ENCODE results near the gene PCYOX1L.

PCYOX1L gene

DNA sequence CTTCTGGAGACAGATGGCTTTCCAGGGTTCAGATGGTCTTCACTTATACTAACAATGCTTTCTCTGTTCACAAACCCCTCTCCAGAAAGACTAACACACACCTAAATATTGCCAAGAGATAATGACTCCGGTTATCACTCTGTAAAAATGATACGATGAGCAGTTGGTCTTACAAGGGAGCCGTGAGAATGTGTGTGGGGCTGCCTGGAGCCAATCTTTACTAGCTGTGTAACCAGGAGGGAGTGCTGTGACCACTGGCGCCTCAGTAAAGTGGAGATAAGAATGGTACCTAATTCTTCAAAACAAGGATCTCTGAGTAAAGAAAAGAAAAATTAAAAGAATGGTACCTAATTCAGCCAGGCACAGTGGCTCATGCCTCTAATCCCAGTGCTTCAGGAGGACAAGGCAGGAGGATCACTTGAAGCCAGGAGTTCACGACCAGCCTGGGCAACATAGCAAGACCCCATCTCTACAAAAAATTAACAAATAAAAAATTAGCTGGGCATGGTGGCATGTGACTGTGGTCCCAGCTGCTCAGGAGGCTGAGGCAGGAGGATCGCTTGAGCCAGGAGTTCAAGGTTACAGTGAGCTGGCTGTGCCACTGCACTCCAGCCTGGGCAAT, 61.2 kb downstream of the PCYOX1L start:
- no peak for DNase-seq
